Esophagus squamous epithelium (tissue), 5 donors: ENCODE data around the gene LSM14B. TPM values are rescaled to one million over a fixed set of nuclear protein-coding genes. Genes with fewer than 3 reads are reported as not detected.
A peak's percentile ranks its signal among the peaks of the same experiment; 100 is the strongest.

ENCODE experiments used
- DNase-seq: peaks from one replicate; lab custom pipeline; 2025; lab: John Stamatoyannopoulos, UW
- H3K27ac ChIP-seq, 4 donors: fragments of 200-600 bp; sonication (generic); one replicate each; pipeline ENCODE4 v1.5.1; 2016 to 2019; ENCODE audit warnings: mild to moderate bottlenecking in 1 of 4
- H3K27me3 ChIP-seq, 4 donors: fragments of 200-600 bp; sonication (generic); 1 replicate in 3 of 4; 2 replicates in 1 of 4; pipeline versions ENCODE4 v1.5.1 to v1.6.0; 2017 to 2021; ENCODE audit warnings: antibody characterized with exemption in 1 of 4
- H3K36me3 ChIP-seq, 3 donors: fragments of 200-600 bp; sonication (generic); one replicate each; pipeline ENCODE4 v1.5.1; 2016 to 2019
- H3K4me1 ChIP-seq, 3 donors: fragments of 200-600 bp; sonication (generic); one replicate each; pipeline ENCODE4 v1.5.1; 2017 to 2019
- H3K4me3 ChIP-seq, 4 donors: fragments of 200-600 bp; sonication (generic); 1 replicate in 3 of 4; 2 replicates in 1 of 4; pipeline ENCODE4 v1.5.1; 2016 to 2019; ENCODE audit warnings: mild to moderate bottlenecking in 2 of 4, moderate library complexity in 1 of 4
- H3K9me3 ChIP-seq, 3 donors: fragments of 200-600 bp; sonication (generic); one replicate each; pipeline ENCODE4 v1.5.1; 2016 to 2019
- CTCF ChIP-seq, 6 experiments: fragments of 450-650 bp in 4 of 6; fragments of 200-600 bp in 2 of 6; sonication (generic) in 2 of 6; IDR thresholded peaks; one replicate each; pipeline ENCODE4 v1.5.1; 2016 to 2019; ENCODE audit warnings: antibody characterized with exemption in 6 of 6, mild to moderate bottlenecking in 4 of 6, moderate library complexity in 4 of 6
- POLR2A ChIP-seq, 4 donors: fragments of 450-650 bp; IDR thresholded peaks; one replicate each; pipeline ENCODE4 v1.6.1; 2017; ENCODE audit warnings: antibody characterized with exemption in 4 of 4, mild to moderate bottlenecking in 4 of 4, moderate library complexity in 3 of 4
- WGBS, 2 donors: methylation state at CpG; one replicate each; pipeline ENCODE4 v1.1.5; 2018; 5-methylcytosine and 5-hydroxymethylcytosine counted together
- intact Hi-C: fragments of 100-400 bp; cut with DNase I; formaldehyde crosslinking; loops from one replicate; pipeline ENCODE4 v1.15.0; 2022
- total RNA-seq, 4 donors: library from RNA; depleted of rRNA; stranded (reverse); fragments of >200 nt; gene quantifications; one replicate each; pipeline ENCODE4 v1.1.0, GENCODE V29; 2016
- donor health status: DM: yes; HTN: yes; CAD: no.

The LSM14B gene
- total RNA-seq, 4 donors from 2014 or later = 18.1 to 30.5 (median 21.7) TPM

DNA sequence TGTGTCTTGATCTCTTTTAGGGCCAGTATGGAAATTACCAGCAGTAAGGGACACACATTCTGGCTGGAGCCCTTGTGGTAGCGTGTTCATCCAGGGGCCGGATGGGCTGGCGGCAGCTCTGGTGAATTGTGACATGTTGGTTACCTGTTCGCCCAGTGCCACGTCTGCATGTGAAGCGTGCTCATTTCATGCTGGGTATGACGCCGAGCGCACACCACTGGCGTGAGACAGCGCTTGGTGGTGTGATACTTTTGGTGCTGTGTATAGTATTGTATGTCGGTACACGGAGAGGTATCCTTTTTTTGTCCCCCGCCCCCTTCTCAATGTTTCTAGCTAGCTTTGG, 56.9 kb downstream of the LSM14B start:
- no peak overlapping the region for H3K4me3 ChIP-seq
- H3K27ac ChIP-seq = no peak overlapping the region
- 92% methylated on average over 10 of the region's 14 CpGs; no CpG with 5 or more reads in 1 of the 2 donors for WGBS, 2 donors
- no peaks in the 10 kb centered on the region for H3K27me3 ChIP-seq
- intact Hi-C loops = no loop called here
- peaks cover 2 to 58% (median 11%) of the 10 kb centered on the region in 3 donors for H3K36me3 ChIP-seq
- TF ChIP-seq CTCF (IDR thresholded peaks at IDR 0.05) (no peak), POLR2A (IDR thresholded peaks at IDR 0.05) (no peak)
- no peak for DNase-seq
- H3K4me1 ChIP-seq = peaks cover 8 to 22% (median 15%) of the 10 kb centered on the region in 3 donors
- H3K9me3 ChIP-seq = no peaks in the 10 kb centered on the region

DNA sequence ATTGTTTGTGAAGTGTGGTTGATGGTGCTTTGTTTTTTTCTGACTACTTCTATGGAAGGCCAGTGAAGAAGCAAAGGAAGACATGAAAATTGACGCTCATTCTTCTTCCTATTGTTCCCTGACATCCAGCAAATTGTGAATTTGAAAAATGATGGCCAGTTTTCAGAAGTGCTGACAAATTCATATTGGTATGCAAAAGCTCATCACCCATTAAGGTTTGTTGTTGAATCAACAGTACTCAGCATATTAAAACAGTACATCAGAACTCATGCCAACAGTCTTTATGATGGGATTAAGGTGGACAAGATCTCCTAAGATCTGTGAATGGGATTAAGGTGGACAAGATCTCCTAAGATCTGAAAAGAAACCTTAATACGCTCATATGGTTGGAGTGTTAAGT, 59.5 kb downstream of the LSM14B start:
- intact Hi-C loops = no loop called here
- Histone ChIP-seq H3K27ac (peak overlapping the region in 2 of 4 donors; percentile 89 to 98), H3K27me3 (no peaks in the 10 kb centered on the region), H3K4me1 (peaks cover 11 to 41% (median 22%) of the 10 kb centered on the region in 3 donors), H3K4me3 (peak overlapping the region in 2 of 4 donors; percentile 99 to 100), H3K9me3 (no peaks in the 10 kb centered on the region), H3K36me3 (peaks cover 0 to 31% (median 0%) of the 10 kb centered on the region in 3 donors)
- no peak for DNase-seq
- WGBS, 2 donors = 89 to 94% methylated on average over 2 of the region's 2 CpGs
- no peak for TF ChIP-seq POLR2A (IDR thresholded peaks at IDR 0.05)
- TF ChIP-seq CTCF (IDR thresholded peaks at IDR 0.05) = no peak

DNA sequence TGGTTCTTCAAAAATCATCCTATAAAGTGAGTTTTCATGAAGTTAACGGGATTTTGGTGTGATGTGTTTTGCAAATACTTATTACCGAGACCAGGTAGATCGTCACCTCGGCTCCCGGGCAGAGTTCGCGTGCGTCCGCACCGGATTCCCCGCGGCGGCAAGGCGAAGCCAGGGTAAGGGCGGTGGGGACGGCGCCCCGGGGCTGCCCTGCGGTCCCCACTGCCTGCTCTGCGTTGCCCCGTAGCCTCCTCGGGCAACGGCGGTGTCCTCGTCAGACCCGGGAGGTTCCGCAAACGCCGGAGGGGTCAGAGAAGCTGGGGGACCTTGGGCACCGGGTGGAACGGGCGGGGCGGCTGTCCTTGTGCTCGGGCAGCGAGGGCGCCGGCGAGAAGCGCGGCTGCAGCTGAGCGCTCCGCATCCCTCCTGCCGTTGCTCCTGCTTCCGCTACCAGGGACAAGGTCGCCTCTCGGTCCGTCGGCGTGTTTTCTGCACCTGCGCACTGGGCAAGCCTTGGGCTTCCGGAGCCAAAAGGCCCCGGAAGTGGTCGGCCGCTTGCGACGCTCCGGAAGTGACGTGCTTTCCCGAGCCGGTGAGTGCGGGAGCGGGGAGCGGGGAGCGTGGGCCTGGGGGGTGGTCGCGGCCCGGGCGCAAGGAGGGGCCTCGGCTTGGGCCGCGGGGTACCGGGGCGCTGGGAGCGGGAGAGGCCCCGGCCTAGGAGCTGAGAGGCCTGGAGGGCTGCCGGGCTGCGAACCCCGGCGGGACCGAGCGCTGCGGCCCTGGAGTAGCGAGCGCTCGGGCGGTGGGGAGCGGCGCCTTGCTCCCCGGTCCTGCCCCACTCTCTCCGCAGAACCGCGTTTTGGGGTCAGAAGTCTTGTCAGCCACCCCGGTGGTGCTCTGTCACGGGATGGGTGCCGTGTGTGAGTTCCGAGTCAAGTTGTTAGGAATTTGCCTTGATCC, 60.5 kb downstream of the LSM14B start, which contains the start of gene MTG2:
Gene MTG2, plus strand, starts transcription at position 560 of the 957 bp plus-strand sequence. CDS start 10,393 bp downstream, outside the sequence.
- H3K27ac ChIP-seq = peak within 1 kb of the TSS; percentile 89 to 98 (median 96)
- H3K27me3 ChIP-seq = no peaks in the 10 kb centered on the region
- H3K4me3 ChIP-seq = peak within 1 kb of the TSS; percentile 76 to 100 (median 90)
- WGBS, 2 donors = 0 to 2% methylated on average over 15 to 16 of the region's 96 CpGs
- intact Hi-C loops = no loop called here
- peak; percentile 42 for DNase-seq
- H3K4me1 ChIP-seq = peaks cover 11 to 50% (median 24%) of the 10 kb centered on the region in 3 donors
- TF ChIP-seq CTCF (IDR thresholded peaks at IDR 0.05) (peak in 4 of 6 experiments; percentile 2 to 30 (median 15)), POLR2A (IDR thresholded peaks at IDR 0.05) (peak in 3 of 4 donors; percentile 77 to 93 (median 81))
- H3K36me3 ChIP-seq = peaks cover 0 to 29% (median 0%) of the 10 kb centered on the region in 3 donors
- no peaks in the 10 kb centered on the region for H3K9me3 ChIP-seq

GRCh38 chr20:62183426-62184142, 61.3 kb downstream of the LSM14B start:
- peaks cover 0 to 25% (median 0%) of the 10 kb centered on the region in 3 donors for H3K36me3 ChIP-seq
- WGBS, 2 donors = 17 to 31% methylated on average over 22 to 25 of the region's 25 CpGs
- intact Hi-C loops = no loop called here

More at GRCh38 chr20:62183426-62184142, 61.3 kb downstream of the LSM14B start:
- Histone ChIP-seq H3K4me1 (peaks cover 11 to 52% (median 24%) of the 10 kb centered on the region in 3 donors), H3K4me3 (peak overlapping the region; percentile 76 to 100 (median 90)), H3K27ac (peak overlapping the region; percentile 89 to 98 (median 96)), H3K9me3 (no peaks in the 10 kb centered on the region), H3K27me3 (no peaks in the 10 kb centered on the region)
- TF ChIP-seq CTCF (IDR thresholded peaks at IDR 0.05) = no peak
- no peak for TF ChIP-seq POLR2A (IDR thresholded peaks at IDR 0.05)
- no peak for DNase-seq

Other genes with a start within 250 kb of the LSM14B start
- gene TAF4, start 56.6 kb upstream of the LSM14B start, total RNA-seq = 10 to 100 TPM in 3 of 4 donors, 1 to 10 TPM in 1; 4.9 to 16.5 (median 14.4) TPM
- 100 to 1,000 TPM; 230 to 373 (median 297) TPM for gene PSMA7, start 20.9 kb downstream of the LSM14B start, total RNA-seq
- gene SS18L1, start 21.3 kb downstream of the LSM14B start, total RNA-seq = 10 to 100 TPM in 3 of 4 donors, 1 to 10 TPM in 1; 7.8 to 24.5 (median 15.0) TPM
- gene MTG2, start 60.6 kb downstream of the LSM14B start, total RNA-seq = 10 to 100 TPM; 17.4 to 25.5 (median 21.7) TPM
- gene HRH3, start 97.8 kb downstream of the LSM14B start, total RNA-seq = not detected
- 10 to 100 TPM; 48.4 to 65.1 (median 55.8) TPM for gene OSBPL2, start 116.0 kb downstream of the LSM14B start, total RNA-seq
- gene ADRM1, start 180.5 kb downstream of the LSM14B start, total RNA-seq = 100 to 1,000 TPM; 126 to 173 (median 133) TPM
- gene LAMA5, start 244.8 kb downstream of the LSM14B start, total RNA-seq = 100 to 1,000 TPM in 2 of 4 donors, 10 to 100 TPM in 2; 60.4 to 127 (median 98.9) TPM